GM12878 (cell line): ENCODE measurements around the gene HK2. TPM values are rescaled to one million over a fixed set of nuclear protein-coding genes. Genes with fewer than 3 reads are reported as not detected.

Experiments used
- ATAC-seq: fragments of 200-7000 bp; cut with Tn5 transposase; 3 replicates; pipeline ENCODE4 v1.9.1; 2020; ENCODE audit warnings: mild to moderate bottlenecking, moderate library complexity
- BruUV-seq: library from RNA; stranded (reverse); fragments of 400-500 nt; replicated peaks from 2 replicates; lab custom pipeline; 2021; lab: Mats Ljungman, UMichigan
- CTCF ChIA-PET: fragments of 300-600 bp; sonication (Branson Sonifier 250); formaldehyde crosslinking; extraction: SDS; loops from one replicate; lab custom pipeline; 2021; ENCODE audit warnings: inconsistent platforms; lab: Yijun Ruan, JAX
- POLR2A ChIA-PET: fragments of 350-600 bp; formaldehyde crosslinking; extraction: SDS; loops from one replicate; lab custom pipeline; 2021; ENCODE audit warnings: inconsistent platforms; lab: Charles Lee
- RAD21 ChIA-PET: fragments of 300-600 bp; sonication (Branson Sonifier 250); formaldehyde crosslinking; loops from one replicate; lab custom pipeline; 2023; ENCODE audit warnings: antibody characterized with exemption; ENCODE audit not compliant: unreplicated experiment; lab: Charles Lee
- SMC1A ChIA-PET: fragments of 300-600 bp; sonication (Branson Sonifier 250); formaldehyde crosslinking; loops from one replicate; lab custom pipeline; 2023; ENCODE audit not compliant: unreplicated experiment, uncharacterized antibody; lab: Charles Lee
- DNase-seq: peaks from one replicate; pipeline ENCODE4 v3.0.0-alpha.2; 2011; ENCODE audit warnings: low read depth, low spot score
- FAIRE-seq: peaks from 3 replicates; lab custom pipeline; 2011; peaks lifted over from hg19 to GRCh38; lab: Jason Lieb, UNC
- H2AFZ ChIP-seq: 2 replicates; pipeline ENCODE4 v1.6.0; 2011; ENCODE audit warnings: low read depth, low read length, control low read depth; ENCODE audit not compliant: control insufficient read depth
- H3K27ac ChIP-seq: 2 replicates; pipeline ENCODE4 v1.5.1; 2011; ENCODE audit warnings: control low read depth; ENCODE audit not compliant: control insufficient read depth, insufficient read depth
- H3K27me3 ChIP-seq, 2 experiments: replicated peaks in 1 of 2; 2 replicates each; pipeline versions ENCODE4 v1.6.0 to v1.6.1; 2011; ENCODE audit warnings: low read length in 1 of 2; ENCODE audit not compliant: control insufficient read depth in 2 of 2, insufficient read depth in 2 of 2
- H3K36me3 ChIP-seq, 2 experiments: 2 replicates each; pipeline ENCODE4 v1.5.1; 2011; ENCODE audit warnings: low read length in 1 of 2; ENCODE audit not compliant: control insufficient read depth in 2 of 2, insufficient read depth in 2 of 2
- H3K4me1 ChIP-seq: 2 replicates; pipeline ENCODE4 v1.6.1; 2011; ENCODE audit warnings: mild to moderate bottlenecking, low read length, moderate library complexity, mixed read lengths; ENCODE audit not compliant: control insufficient read depth, insufficient read depth
- H3K4me2 ChIP-seq: 2 replicates; pipeline ENCODE4 v1.6.0; 2011; ENCODE audit warnings: control low read depth; ENCODE audit not compliant: control insufficient read depth, insufficient read depth
- H3K4me3 ChIP-seq: fragments of 200-600 bp; sonication (generic); 2 replicates; pipeline ENCODE4 v1.5.1; 2016
- H3K79me2 ChIP-seq: 2 replicates; pipeline ENCODE4 v1.6.0; 2011; ENCODE audit warnings: low read length; ENCODE audit not compliant: control insufficient read depth, insufficient read depth
- H3K9ac ChIP-seq: 2 replicates; pipeline ENCODE4 v1.8.0; 2011; ENCODE audit warnings: low read length, control low read depth, mixed read lengths; ENCODE audit not compliant: control insufficient read depth, insufficient read depth
- H3K9me3 ChIP-seq: replicated peaks from 3 replicates; pipeline ENCODE4 v1.5.1; 2011; ENCODE audit warnings: mild to moderate bottlenecking, low read length; ENCODE audit not compliant: control insufficient read depth, insufficient read depth
- H4K20me1 ChIP-seq: 2 replicates; pipeline ENCODE4 v1.6.0; 2011; ENCODE audit not compliant: control insufficient read depth, insufficient read depth
- BACH1 ChIP-seq: fragments of 450-650 bp; IDR thresholded peaks from 2 replicates; pipeline ENCODE4 v1.6.1; 2017; ENCODE audit warnings: mild to moderate bottlenecking, borderline replicate concordance
- CBX5 ChIP-seq: sonication (generic); IDR thresholded peaks from 2 replicates; pipeline ENCODE4 v1.6.1; 2016; ENCODE audit warnings: low read depth, moderate library complexity, mild to moderate bottlenecking, inconsistent platforms
- IRF3 ChIP-seq: fragments of 450-650 bp; IDR thresholded peaks from 2 replicates; pipeline ENCODE4 v1.6.1; 2014; ENCODE audit warnings: mild to moderate bottlenecking
- NR2F1 ChIP-seq: fragments of 450-650 bp; conservative IDR thresholded peaks from 2 replicates; pipeline ENCODE4 v1.6.1; 2017; ENCODE audit warnings: mild to moderate bottlenecking
- REST ChIP-seq: IDR thresholded peaks from 2 replicates; pipeline ENCODE4 v1.6.1; 2012; ENCODE audit warnings: mild to moderate bottlenecking, low read depth, low read length
- SUZ12 ChIP-seq: fragments of 200-600 bp; sonication (generic); IDR thresholded peaks from one replicate; pipeline ENCODE4 v1.6.1; 2018; ENCODE audit warnings: antibody characterized with exemption, mild to moderate bottlenecking; ENCODE audit not compliant: unreplicated experiment
- WGBS: methylation state at CpG from one replicate; pipeline ENCODE4 v1.1.6; 2016; ENCODE audit warnings: low lambda C conversion rate; ENCODE audit not compliant: insufficient replicate concordance, insufficient coverage; ENCODE audit errors: missing lambda C conversion rate; 5-methylcytosine and 5-hydroxymethylcytosine counted together
- in situ Hi-C: fragments of 300-500 bp; cut with MboI; formaldehyde crosslinking; loops from 9 replicates; pipeline ENCODE4 v1.14.3; 2018; ENCODE audit warnings: mixed read lengths
- intact Hi-C: fragments of 100-400 bp; cut with micrococcal nuclease; formaldehyde crosslinking; loops from one replicate; pipeline ENCODE4 v1.14.2; 2022; ENCODE audit not compliant: unreplicated experiment
- polyA plus RNA-seq, 11 experiments: library from polyadenylated mRNA; depleted of rRNA in 4 of 11; unstranded in 6 of 11; stranded (reverse) in 5 of 11; fragments of >200 nt; fragmentation: Nextera tagmentation in 4 of 11; fragmentation: Illumina TruSeq in 1 of 11; extraction: Ambion mirVana in 4 of 11; extraction: Trizol in 1 of 11; gene quantifications; 1 replicate in 1 of 11; 2 replicates in 10 of 11; pipeline versions ENCODE4 v1.2.1 to v1.2.3, GENCODE V29; 2011 to 2016; ENCODE audit warnings: inconsistent platforms in 2 of 11, missing spikeins in 2 of 11, low read depth in 1 of 11
- total RNA-seq, 4 experiments: library from RNA; depleted of rRNA in 3 of 4; stranded (reverse); fragments of >200 nt in 3 of 4; fragmentation: Illumina TruSeq in 1 of 4; extraction: Trizol in 1 of 4; gene quantifications; 2 replicates each; pipeline versions ENCODE4 v1.2.1 to v1.2.3, GENCODE V29; 2013 to 2021

HK2 gene
- total and polyA plus RNA-seq, 10 of the 15 experiments (the other 5 are each of a cell fraction or from before 2014, with no cell fraction given), result 5.0 to 73.1 (median 20.2) TPM

GRCh38 chr2:74828543-74828942 lies 5.4 kb upstream of the HK2 start:
- BruUV-seq, result no TSS peak

More at GRCh38 chr2:74828543-74828942, 5.4 kb upstream of the HK2 start:
- H3K4me2 ChIP-seq, result no peak overlapping the region
- ChIA-PET CTCF (no interaction called here), POLR2A (no interaction called here), RAD21 (no interaction called here), SMC1A (interaction anchor here (1.2 kb wide), 1 partner anchor 8 kb away, joined by 3 read pairs; no protein-coding TSS in a partner anchor)
- no peak for DNase-seq
- H3K9me3 ChIP-seq, result no peaks in the 10 kb centered on the region; the same call in 2 of the 3 replicates
- FAIRE-seq, result no peak
- H2AFZ ChIP-seq, result no peak overlapping the region
- intact Hi-C loops (no loop called here), in situ Hi-C loops (no loop called here)
- H3K79me2 ChIP-seq, result no peaks in the 10 kb centered on the region; the same call in none of the 2 replicates
- no peaks in the 10 kb centered on the region for H3K36me3 ChIP-seq
- TF ChIP-seq NR2F1, result no peak
- no peak for TF ChIP-seq SUZ12
- TF ChIP-seq BACH1, result no peak
- no peak for TF ChIP-seq IRF3
- no peak for TF ChIP-seq CBX5
- no peak for TF ChIP-seq REST
- no peak overlapping the region for H3K9ac ChIP-seq
- 29% methylated on average over 2 of the region's 2 CpGs for WGBS
- no peaks in the 10 kb centered on the region for H3K27me3 ChIP-seq
- no peak overlapping the region for H3K27ac ChIP-seq
- peaks cover 4% of the 10 kb centered on the region for H3K4me1 ChIP-seq
- no peaks in the 10 kb centered on the region for H4K20me1 ChIP-seq
- ATAC-seq, result no peak
- no peak overlapping the region for H3K4me3 ChIP-seq
